DMS79 (cell line): ENCODE data around the gene LDHD.
"Not testable (repeated sequence)": the region's sequence is repeated elsewhere in the genome, so short reads cannot be mapped to it uniquely, and the experiment has no call there.

Experiments used
- DNase-seq: peaks from one replicate; lab custom pipeline; 2025; lab: John Stamatoyannopoulos, UW

The LDHD gene

GRCh38 chr16:75116081-75116910 lies at the start of gene LDHD:
Gene LDHD, minus strand, starts transcription at chr16:75116780. Its CDS starts 60 bp downstream, at chr16:75116720.
- no peak for DNase-seq

GRCh38 chr16:75160386-75160785 lies 43.8 kb upstream of the LDHD start:
- DNase-seq: no peak

- DNase-seq: no peak
Measured at GRCh38 chr16:75152635-75153034, 36.1 kb upstream of the LDHD start.

GRCh38 chr16:75151798-75152197 lies 35.2 kb upstream of the LDHD start:
- DNase-seq: no peak

GRCh38 chr16:75148311-75149195 lies 32.0 kb upstream of the LDHD start, which contains the start of gene ZFP1:
Gene ZFP1, plus strand, starts transcription at chr16:75148524. Its CDS starts 4,428 bp downstream, at chr16:75152952.
- peak; percentile 55 for DNase-seq

DNA sequence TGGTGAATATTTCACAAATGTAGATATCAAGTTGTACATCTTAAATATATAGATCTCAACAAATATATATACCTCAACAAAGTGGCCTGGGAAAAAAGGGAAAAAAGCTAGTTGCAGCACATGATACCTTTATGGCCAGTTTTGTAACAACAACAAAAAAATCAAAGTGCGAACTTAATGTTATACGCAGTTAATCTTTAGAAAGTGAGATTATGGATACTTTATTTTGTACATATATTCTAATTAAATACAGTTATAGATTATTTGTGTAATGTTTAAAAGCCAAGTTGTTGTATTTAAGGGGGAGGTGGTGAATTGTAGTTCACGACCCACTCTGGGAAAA lies 31.4 kb upstream of the LDHD start:
- no peak for DNase-seq

DNA sequence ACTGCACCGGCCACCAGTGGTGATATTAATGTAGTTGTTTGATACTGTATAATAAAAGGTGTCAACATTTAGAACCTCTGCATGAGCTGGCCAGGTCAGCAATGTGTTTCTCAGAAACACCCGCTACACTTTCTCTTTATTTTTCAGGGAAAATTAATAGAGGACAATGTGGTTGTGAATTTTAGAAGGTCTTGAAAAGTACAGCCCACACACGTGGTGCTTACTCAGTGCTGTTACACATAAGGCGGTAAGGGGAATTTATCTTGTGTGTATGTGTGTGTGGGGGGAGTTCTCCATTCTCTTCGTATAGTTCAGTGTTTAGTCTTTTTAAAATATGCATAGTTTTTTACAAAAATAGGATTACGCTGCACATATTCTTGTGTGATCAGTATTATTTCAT lies 27.4 kb upstream of the LDHD start:
- DNase-seq: no peak

GRCh38 chr16:75139498-75139897 lies 22.9 kb upstream of the LDHD start:
- DNase-seq: no peak

DNA sequence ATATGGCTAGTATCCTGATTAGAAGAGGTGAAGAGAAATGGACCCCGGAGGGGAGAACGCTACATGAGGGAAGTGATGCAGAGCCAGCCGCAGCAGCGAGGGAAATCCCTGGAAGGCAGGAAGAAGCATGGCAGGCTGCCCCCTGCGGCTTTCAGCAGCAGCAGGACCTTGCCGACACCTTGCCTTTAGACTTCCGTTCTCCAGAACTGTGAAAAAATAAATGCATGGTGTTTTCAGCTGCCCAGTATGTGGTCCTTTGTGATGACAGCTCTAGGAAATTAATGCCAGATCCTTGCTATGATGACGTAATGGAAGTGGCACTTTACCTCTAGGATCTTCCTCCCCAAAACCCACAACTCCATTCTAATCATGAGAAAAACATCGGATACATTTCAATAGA lies 22.1 kb upstream of the LDHD start:
- no peak for DNase-seq

GRCh38 chr16:75138233-75138632 lies 21.7 kb upstream of the LDHD start:
- DNase-seq: no peak

DNA sequence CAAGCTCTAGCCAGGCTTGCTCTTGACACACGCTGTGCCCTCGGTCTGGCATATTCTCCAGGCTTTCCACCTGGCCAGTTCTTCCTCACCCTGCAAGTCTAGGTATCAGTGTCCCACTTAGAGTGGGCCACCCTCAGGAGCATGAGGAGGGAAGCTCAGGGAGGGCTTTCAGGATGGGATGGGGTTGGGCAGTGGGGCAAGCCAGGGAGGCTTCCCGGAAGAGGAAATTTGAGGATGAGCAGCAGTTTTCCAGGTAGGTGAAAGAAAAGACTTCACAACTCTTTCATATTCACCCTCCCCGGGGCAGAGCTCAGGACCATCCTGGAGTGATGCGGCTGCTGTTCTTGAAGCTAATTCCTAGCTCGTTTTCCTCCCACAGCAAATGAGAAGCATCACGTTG lies 14.5 kb upstream of the LDHD start:
- no peak for DNase-seq

GRCh38 chr16:75130150-75130771 lies 13.7 kb upstream of the LDHD start:
- no peak for DNase-seq

DNA sequence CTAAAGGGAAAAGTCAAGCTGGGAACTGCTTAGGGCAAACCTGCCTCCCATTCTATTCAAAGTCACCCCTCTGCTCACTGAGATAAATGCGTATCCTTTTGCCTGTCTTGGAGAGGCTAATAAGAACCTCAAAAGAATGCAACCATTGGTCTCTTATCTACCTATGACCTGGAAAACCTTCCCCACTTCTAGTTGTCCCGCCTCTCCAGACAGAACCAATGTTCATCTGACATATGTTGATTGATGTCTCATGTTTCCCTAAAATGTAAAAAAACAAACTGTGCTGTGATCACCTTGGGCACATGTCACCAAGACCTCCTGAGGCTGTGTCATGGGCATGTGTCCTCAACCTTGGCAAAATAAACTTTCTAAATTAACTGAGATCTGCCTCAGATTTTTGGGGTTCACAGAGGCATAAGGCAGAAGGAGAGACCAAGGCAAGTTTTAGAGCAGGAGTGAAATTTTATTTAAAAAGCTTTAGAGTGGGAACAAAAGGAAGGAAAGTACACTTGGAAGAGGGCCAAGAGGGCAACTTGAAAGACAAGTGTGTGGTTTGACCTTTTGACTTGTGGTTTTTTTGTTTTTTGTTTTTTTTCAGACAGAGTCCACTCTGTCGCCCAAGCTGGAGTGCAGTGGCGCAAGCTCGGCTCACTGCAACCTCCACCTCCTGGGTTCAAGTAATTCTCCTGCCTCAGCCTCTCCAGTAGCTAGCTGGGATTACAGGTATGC lies 13.0 kb upstream of the LDHD start:
- DNase-seq: not testable (repeated sequence)

GRCh38 chr16:75127713-75128415 lies 11.3 kb upstream of the LDHD start:
- DNase-seq: no peak

DNA sequence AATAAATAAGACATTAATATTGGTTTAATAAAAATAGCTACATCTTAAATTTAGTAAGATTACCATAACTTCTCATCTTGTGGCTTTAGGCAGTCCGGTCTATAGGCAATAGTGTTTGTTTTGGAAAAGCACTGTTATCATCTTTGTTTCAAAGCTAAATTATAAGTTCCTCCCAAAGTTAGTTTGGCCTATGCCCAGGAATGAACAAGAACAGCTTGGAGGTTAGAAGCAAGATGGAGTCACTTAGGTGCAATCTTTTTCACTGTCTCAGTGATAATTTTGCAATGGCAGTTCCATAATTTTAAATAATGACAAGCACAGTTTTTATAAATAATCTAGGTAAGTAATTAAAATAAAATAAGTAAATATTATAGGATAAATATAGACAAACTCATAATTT lies 6.0 kb upstream of the LDHD start:
- DNase-seq: no peak

DNA sequence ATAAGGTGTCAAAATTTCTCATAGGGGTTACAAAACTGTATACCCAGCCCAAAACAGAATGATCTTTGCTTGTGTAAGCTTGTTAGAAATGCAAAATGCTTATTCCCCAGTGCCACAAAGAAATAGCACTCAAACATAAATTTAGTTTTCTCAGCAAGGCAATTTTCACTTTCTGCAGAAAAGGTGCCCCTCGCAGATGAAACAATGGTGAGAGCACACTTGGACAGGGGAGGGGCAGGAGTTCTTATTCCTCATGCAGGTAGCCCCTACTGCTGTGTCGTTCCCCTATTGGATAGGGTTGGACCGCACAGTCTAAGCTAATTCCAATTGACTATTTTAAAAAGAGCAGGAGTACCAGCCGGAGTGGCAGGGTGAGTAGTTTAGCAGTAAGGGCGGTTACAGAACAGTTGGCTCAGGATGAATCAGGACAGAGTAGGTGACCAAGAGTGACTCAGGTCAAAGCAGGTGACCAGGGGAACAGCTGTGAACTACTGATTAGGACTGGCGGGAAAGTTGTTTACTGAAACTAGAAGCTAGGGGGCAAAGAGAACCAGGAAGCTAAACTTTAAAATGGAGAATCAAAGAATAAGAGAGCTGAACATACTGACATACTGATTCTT lies 5.5 kb upstream of the LDHD start:
- no peak for DNase-seq

- no peak for DNase-seq
Measured at GRCh38 chr16:75120253-75120652, 3.7 kb upstream of the LDHD start.

DNA sequence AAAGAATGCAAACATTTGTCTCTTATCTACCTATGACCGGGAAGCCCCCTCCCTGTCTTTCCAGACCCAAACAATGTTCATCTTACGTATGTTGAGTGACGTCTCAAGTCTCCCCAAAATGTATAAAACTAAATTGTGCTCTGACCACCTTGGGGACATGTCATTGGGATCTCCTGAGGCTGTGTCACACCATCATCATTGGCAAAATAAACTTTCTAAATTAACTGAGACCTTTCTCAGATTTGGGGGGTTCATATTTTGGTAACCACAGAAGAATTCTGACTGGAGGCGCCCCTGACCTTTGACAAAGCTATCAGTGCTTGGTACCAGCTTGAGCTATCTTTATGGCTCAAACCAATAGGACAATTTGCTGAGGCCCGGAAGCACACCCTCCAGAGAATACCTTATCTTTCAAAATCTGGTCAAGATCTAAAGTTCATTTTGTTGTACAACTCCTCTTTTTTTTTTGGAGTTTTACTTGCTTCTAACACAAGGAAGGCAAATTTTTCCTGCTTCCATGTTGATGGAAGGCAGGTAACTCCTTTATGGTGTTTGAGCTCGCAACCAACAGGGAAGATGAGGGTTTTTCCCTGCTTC lies 2.5 kb upstream of the LDHD start:
- DNase-seq: no peak

GRCh38 chr16:75116911-75117245 lies 298 bp upstream of the LDHD start:
- no peak for DNase-seq

DNA sequence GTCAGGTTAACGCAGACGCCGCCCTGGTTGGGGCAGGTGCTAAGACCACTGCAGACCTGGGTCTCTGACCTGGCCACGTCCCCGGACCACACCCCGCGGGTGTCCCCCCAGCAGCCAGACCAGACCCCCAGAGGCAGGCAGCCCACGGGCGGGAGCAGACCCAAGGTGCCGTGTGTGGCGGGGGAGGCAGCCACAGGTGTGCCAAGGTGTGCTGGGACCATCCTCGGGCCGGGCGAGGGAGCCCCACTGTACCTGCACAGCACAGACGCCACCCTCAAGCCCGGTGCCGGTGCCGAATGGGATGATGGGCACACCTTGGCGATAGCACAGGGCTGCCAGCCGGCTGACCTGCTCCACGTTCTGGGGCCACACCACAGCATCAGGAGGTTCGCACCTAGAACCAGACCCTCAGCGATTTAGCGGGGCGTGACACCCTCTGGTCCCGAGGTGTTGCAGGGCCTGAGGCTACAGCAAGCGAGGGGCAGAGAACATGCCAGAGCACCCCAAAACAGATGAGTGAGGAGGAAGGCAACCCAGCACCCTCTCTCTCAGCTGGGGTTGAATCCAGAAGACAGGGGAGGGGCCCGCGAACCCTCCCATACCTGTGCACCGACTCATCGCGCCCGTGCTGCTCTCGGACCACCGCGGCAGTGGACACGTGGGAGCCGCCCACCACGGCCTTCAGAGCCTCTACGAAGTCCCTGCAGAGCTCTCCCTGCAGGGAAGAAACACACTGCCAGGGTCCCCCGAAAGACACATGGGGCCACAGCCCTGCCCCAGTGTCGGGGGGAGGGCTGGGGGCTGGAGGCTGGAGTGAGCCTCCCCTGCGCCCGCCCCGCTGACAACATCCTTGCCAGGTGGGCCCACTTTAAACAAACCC lies 1.4 kb downstream of the LDHD start:
- no peak for DNase-seq
